ENCODE results near the gene WAC. TPM values are rescaled to one million over a fixed set of nuclear protein-coding genes. Genes with fewer than 3 reads are reported as not detected.

The WAC gene
- total RNA-seq, 1 donor from 2014 or later: 123 TPM

DNA sequence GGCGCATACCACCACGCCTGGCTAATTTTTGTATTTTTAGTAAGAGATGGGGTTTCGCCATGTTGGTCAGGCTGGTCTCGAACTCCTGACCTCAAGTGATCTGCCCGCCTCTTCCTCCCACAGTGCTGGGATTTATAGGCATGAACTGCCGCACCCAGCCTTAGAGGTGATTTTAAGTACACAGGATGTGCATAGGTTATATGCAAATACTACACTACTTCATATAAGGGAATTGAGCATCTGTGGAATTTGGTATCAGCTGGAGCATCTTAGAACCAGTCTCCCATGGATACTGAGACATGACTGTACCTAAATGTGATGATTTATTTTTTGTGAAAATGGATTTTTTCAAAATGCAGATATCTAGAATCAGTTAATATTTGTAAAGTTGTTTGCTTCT, 21.1 kb downstream of the WAC start:
- Mint-ChIP-seq H3K27me3 (ENCODE audit: low read depth, unreplicated experiment) (no peaks in the 10 kb centered on the region), H3K4me3 (ENCODE audit: unreplicated experiment) (no peak overlapping the region), H3K27ac (ENCODE audit: unreplicated experiment) (no peak overlapping the region), H3K9me3 (ENCODE audit: unreplicated experiment) (no peaks in the 10 kb centered on the region), H3K36me3 (ENCODE audit: low read depth, unreplicated experiment) (peaks cover 26% of the 10 kb centered on the region), H3K4me1 (ENCODE audit: low read depth, unreplicated experiment) (peaks cover 52% of the 10 kb centered on the region)
- H3K9ac ChIP-seq (ENCODE audit: low read length): no peak overlapping the region
- no peak for DNase-seq (ENCODE audit: low read depth)
- no peak for TF ChIP-seq EZH2 (IDR thresholded peaks at IDR 0.05; ENCODE audit: insufficient read depth, low read length)
- TF ChIP-seq, protein P1, sequence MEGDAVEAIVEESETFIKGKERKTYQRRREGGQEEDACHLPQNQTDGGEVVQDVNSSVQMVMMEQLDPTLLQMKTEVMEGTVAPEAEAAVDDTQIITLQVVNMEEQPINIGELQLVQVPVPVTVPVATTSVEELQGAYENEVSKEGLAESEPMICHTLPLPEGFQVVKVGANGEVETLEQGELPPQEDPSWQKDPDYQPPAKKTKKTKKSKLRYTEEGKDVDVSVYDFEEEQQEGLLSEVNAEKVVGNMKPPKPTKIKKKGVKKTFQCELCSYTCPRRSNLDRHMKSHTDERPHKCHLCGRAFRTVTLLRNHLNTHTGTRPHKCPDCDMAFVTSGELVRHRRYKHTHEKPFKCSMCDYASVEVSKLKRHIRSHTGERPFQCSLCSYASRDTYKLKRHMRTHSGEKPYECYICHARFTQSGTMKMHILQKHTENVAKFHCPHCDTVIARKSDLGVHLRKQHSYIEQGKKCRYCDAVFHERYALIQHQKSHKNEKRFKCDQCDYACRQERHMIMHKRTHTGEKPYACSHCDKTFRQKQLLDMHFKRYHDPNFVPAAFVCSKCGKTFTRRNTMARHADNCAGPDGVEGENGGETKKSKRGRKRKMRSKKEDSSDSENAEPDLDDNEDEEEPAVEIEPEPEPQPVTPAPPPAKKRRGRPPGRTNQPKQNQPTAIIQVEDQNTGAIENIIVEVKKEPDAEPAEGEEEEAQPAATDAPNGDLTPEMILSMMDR (IDR thresholded peaks at IDR 0.05; ENCODE audit: insufficient read depth, low read depth, low read length): no peak
- H3K4me2 ChIP-seq (ENCODE audit: low read length): no peak overlapping the region
- no peak overlapping the region for H2AFZ ChIP-seq (ENCODE audit: low read depth, low read length)
- no peak overlapping the region for H3K27ac ChIP-seq (ENCODE audit: low read depth, low read length)
- H3K36me3 ChIP-seq (ENCODE audit: insufficient read depth, low read length): peaks cover 38% of the 10 kb centered on the region
- H3K79me2 ChIP-seq (ENCODE audit: insufficient read depth, low read length): peaks cover 100% of the 10 kb centered on the region
- FAIRE-seq: no peak
- H3K27me3 ChIP-seq (ENCODE audit: insufficient read depth, low read length): no peaks in the 10 kb centered on the region
- H3K4me3 ChIP-seq (ENCODE audit: insufficient read depth, low read depth, low read length): no peak overlapping the region
- no peaks in the 10 kb centered on the region for H3K4me1 ChIP-seq (ENCODE audit: insufficient read depth, low read length)
- H3K9me3 ChIP-seq (ENCODE audit: insufficient read depth, low read depth, low read length): no peaks in the 10 kb centered on the region
- peaks cover 99% of the 10 kb centered on the region for H4K20me1 ChIP-seq (ENCODE audit: insufficient read depth, low read length)

DNA sequence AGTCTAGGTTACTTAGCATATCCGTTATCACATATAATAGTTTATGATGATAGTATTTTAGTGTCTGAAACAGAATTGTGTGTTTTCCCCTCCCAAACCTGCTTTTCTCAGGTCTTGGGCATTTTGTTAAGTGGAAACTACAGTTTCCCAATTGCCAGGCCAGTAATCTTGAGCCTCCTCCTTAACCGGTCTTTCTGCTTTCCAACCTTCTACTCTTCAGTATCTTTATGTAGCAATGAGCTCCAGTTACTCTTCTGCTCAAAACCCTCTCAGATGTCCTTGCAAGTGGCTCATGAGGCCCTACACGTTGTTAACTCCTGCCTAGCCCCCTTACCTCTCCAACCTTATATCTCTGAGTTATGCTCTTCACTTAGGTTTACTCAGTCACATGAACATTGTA, 22.0 kb downstream of the WAC start:
- H3K9me3 Mint-ChIP-seq (ENCODE audit: unreplicated experiment): no peaks in the 10 kb centered on the region
- FAIRE-seq: no peak
- peaks cover 24% of the 10 kb centered on the region for H3K36me3 Mint-ChIP-seq (ENCODE audit: low read depth, unreplicated experiment)
- no peaks in the 10 kb centered on the region for H3K27me3 Mint-ChIP-seq (ENCODE audit: low read depth, unreplicated experiment)
- Histone ChIP-seq H3K4me1 (ENCODE audit: insufficient read depth, low read length) (peaks cover 5% of the 10 kb centered on the region), H3K4me2 (ENCODE audit: low read length) (no peak overlapping the region), H2AFZ (ENCODE audit: low read depth, low read length) (no peak overlapping the region), H3K4me3 (ENCODE audit: insufficient read depth, low read depth, low read length) (no peak overlapping the region), H3K9ac (ENCODE audit: low read length) (no peak overlapping the region), H4K20me1 (ENCODE audit: insufficient read depth, low read length) (peaks cover 99% of the 10 kb centered on the region), H3K27me3 (ENCODE audit: insufficient read depth, low read length) (no peaks in the 10 kb centered on the region), H3K27ac (ENCODE audit: low read depth, low read length) (no peak overlapping the region), H3K79me2 (ENCODE audit: insufficient read depth, low read length) (peaks cover 100% of the 10 kb centered on the region), H3K36me3 (ENCODE audit: insufficient read depth, low read length) (peaks cover 33% of the 10 kb centered on the region), H3K9me3 (ENCODE audit: insufficient read depth, low read depth, low read length) (no peaks in the 10 kb centered on the region)
- H3K27ac Mint-ChIP-seq (ENCODE audit: unreplicated experiment): peak overlapping the region; percentile 49
- TF ChIP-seq, protein P1 (IDR thresholded peaks at IDR 0.05; ENCODE audit: insufficient read depth, low read depth, low read length): no peak
- TF ChIP-seq EZH2 (IDR thresholded peaks at IDR 0.05; ENCODE audit: insufficient read depth, low read length): no peak
- H3K4me3 Mint-ChIP-seq (ENCODE audit: unreplicated experiment): peak overlapping the region; percentile 8
- no peak for DNase-seq (ENCODE audit: low read depth)
- peaks cover 56% of the 10 kb centered on the region for H3K4me1 Mint-ChIP-seq (ENCODE audit: low read depth, unreplicated experiment)

- Mint-ChIP-seq H3K4me3 (ENCODE audit: unreplicated experiment) (peak overlapping the region; percentile 72), H3K27me3 (ENCODE audit: low read depth, unreplicated experiment) (no peaks in the 10 kb centered on the region), H3K9me3 (ENCODE audit: unreplicated experiment) (no peaks in the 10 kb centered on the region), H3K27ac (ENCODE audit: unreplicated experiment) (no peak overlapping the region), H3K36me3 (ENCODE audit: low read depth, unreplicated experiment) (peaks cover 21% of the 10 kb centered on the region), H3K4me1 (ENCODE audit: low read depth, unreplicated experiment) (peaks cover 55% of the 10 kb centered on the region)
- Histone ChIP-seq H3K9ac (ENCODE audit: low read length) (no peak overlapping the region), H4K20me1 (ENCODE audit: insufficient read depth, low read length) (peaks cover 99% of the 10 kb centered on the region), H3K27ac (ENCODE audit: low read depth, low read length) (no peak overlapping the region), H2AFZ (ENCODE audit: low read depth, low read length) (no peak overlapping the region), H3K4me1 (ENCODE audit: insufficient read depth, low read length) (peaks cover 5% of the 10 kb centered on the region), H3K4me2 (ENCODE audit: low read length) (no peak overlapping the region), H3K27me3 (ENCODE audit: insufficient read depth, low read length) (no peaks in the 10 kb centered on the region), H3K4me3 (ENCODE audit: insufficient read depth, low read depth, low read length) (no peak overlapping the region), H3K9me3 (ENCODE audit: insufficient read depth, low read depth, low read length) (no peaks in the 10 kb centered on the region), H3K36me3 (ENCODE audit: insufficient read depth, low read length) (peaks cover 31% of the 10 kb centered on the region), H3K79me2 (ENCODE audit: insufficient read depth, low read length) (peaks cover 100% of the 10 kb centered on the region)
- DNase-seq (ENCODE audit: low read depth) (no peak), FAIRE-seq (no peak)
- TF ChIP-seq, protein P1 (IDR thresholded peaks at IDR 0.05; ENCODE audit: insufficient read depth, low read depth, low read length): no peak
- no peak for TF ChIP-seq EZH2 (IDR thresholded peaks at IDR 0.05; ENCODE audit: insufficient read depth, low read length)
Observed at GRCh38 chr10:28555358-28555757, 22.4 kb downstream of the WAC start.

Measured in astrocyte (in vitro differentiated cells and primary cell).